Psoas muscle (tissue), 8 donors: ENCODE measurements around the gene MAGEA8. TPM values are rescaled to one million over a fixed set of nuclear protein-coding genes. Genes with fewer than 3 reads are reported as not detected.

Experiments used
- ATAC-seq, 4 donors: fragments of 200-7000 bp; cut with Tn5 transposase; one replicate each; pipeline ENCODE4 v1.9.1; 2020; ENCODE audit warnings: moderate library complexity in 3 of 4, mild to moderate bottlenecking in 2 of 4
- DNase-seq, 2 donors: peaks; one replicate each; pipeline ENCODE4 v3.0.0-alpha.2; 2020
- H3K27ac ChIP-seq: fragments of 200-600 bp; one replicate; pipeline ENCODE4 v1.8.0; 2022
- H3K27me3 ChIP-seq, 3 donors: fragments of 200-600 bp in 1 of 3; one replicate each; pipeline versions ENCODE4 v1.6.1 to v1.8.0; 2013 to 2022; ENCODE audit warnings: low read length in 2 of 3, mild to moderate bottlenecking in 2 of 3, moderate library complexity in 1 of 3; ENCODE audit not compliant: insufficient read depth in 3 of 3
- H3K36me3 ChIP-seq, 2 donors: fragments of 200-600 bp in 1 of 2; one replicate each; pipeline versions ENCODE4 v1.6.1 to v1.8.0; 2013 to 2022; ENCODE audit warnings: low read depth in 1 of 2, mild to moderate bottlenecking in 1 of 2, moderate library complexity in 1 of 2; ENCODE audit not compliant: insufficient read depth in 1 of 2
- H3K4me1 ChIP-seq: fragments of 200-600 bp; one replicate; pipeline ENCODE4 v1.8.0; 2022
- H3K4me3 ChIP-seq: fragments of 200-600 bp; one replicate; pipeline ENCODE4 v1.8.0; 2022; ENCODE audit warnings: mild to moderate bottlenecking
- H3K9me3 ChIP-seq: fragments of 200-600 bp; one replicate; pipeline ENCODE4 v1.8.0; 2022
- CTCF ChIP-seq: fragments of 200-600 bp; IDR thresholded peaks from one replicate; pipeline ENCODE4 v1.8.0; 2022; ENCODE audit warnings: antibody characterized with exemption
- WGBS, 3 donors: extraction: QIAGEN DNeasy Blood & Tissue Kit; methylation state at CpG; one replicate each; pipeline versions ENCODE4 v1.1.6 to v1.1.7; 2013; 5-methylcytosine and 5-hydroxymethylcytosine counted together
- intact Hi-C, 2 donors: fragments of 100-400 bp; cut with DNase I; formaldehyde crosslinking; loops; one replicate each; pipeline versions ENCODE4 v1.11.0 to v1.14.2; 2022
- polyA plus RNA-seq, 3 donors: library from polyadenylated mRNA; stranded (reverse); fragments of 200-250 nt; gene quantifications; one replicate each; pipeline ENCODE4 v1.2.3, GENCODE V29; 2013
- total RNA-seq, 4 donors: library from RNA; stranded (reverse); fragmentation: NEBNext Ultra II Directional in 2 of 4; extraction: Animal tissue kit (Norgen Biotek cat#: 25700) in 2 of 4; gene quantifications; one replicate each; pipeline versions ENCODE4 v1.2.1 to v1.2.4, GENCODE V29; 2021 to 2023
- donor health status: healthy with polysubstance abuse.
- donor health status: DM: no; HTN: no; CAD: no; lungs with moderate emphysema.
- donor health status: Bipolar disorder and iron deficiency.
- donor health status: healthy.
- donor health status: DM: yes; HTN: yes; CAD: no.
- donor health status: DM: no; HTN: no; CAD: no.
- donor health status: DM: no; HTN: no; CAD: no.
- donor health status: DM: yes; HTN: yes; CAD: no.

The MAGEA8 gene
- total and polyA plus RNA-seq, 7 donors = not detected

- Histone ChIP-seq H3K9me3 (no peaks in the 10 kb centered on the region), H3K27me3 (peaks cover 0 to 7% (median 0%) of the 10 kb centered on the region in 3 donors), H3K4me1 (no peaks in the 10 kb centered on the region), H3K4me3 (no peak overlapping the region), H3K36me3 (no peaks in the 10 kb centered on the region), H3K27ac (no peak overlapping the region)
- WGBS, 3 donors = 84 to 98% (median 92%) methylated on average over 2 of the region's 2 CpGs
- DNase-seq (no peak), ATAC-seq (no peak)
- TF ChIP-seq CTCF = no peak
- intact Hi-C loops = no loop called here
Measured at GRCh38 chrX:149841929-149842328, 39.1 kb upstream of the MAGEA8 start.

GRCh38 chrX:149845385-149845784 is 35.6 kb upstream of the MAGEA8 start:
- intact Hi-C loops = no loop called here
- Histone ChIP-seq H3K27me3 (peaks cover 0 to 7% (median 0%) of the 10 kb centered on the region in 3 donors), H3K36me3 (no peaks in the 10 kb centered on the region), H3K27ac (no peak overlapping the region), H3K9me3 (no peaks in the 10 kb centered on the region), H3K4me3 (no peak overlapping the region), H3K4me1 (no peaks in the 10 kb centered on the region)
- DNase-seq (no peak), ATAC-seq (no peak)
- WGBS, 3 donors = 81 to 86% (median 81%) methylated on average over 1 of the region's 1 CpG
- no peak for TF ChIP-seq CTCF

- H3K4me1 ChIP-seq = no peaks in the 10 kb centered on the region
- H3K27me3 ChIP-seq = peaks cover 0 to 7% (median 0%) of the 10 kb centered on the region in 3 donors
- ATAC-seq (no peak), DNase-seq (no peak)
- WGBS, 3 donors = 73 to 77% (median 76%) methylated on average over 3 of the region's 3 CpGs
- no peak overlapping the region for H3K27ac ChIP-seq
- H3K4me3 ChIP-seq = no peak overlapping the region
- intact Hi-C loops = no loop called here
- no peaks in the 10 kb centered on the region for H3K36me3 ChIP-seq
- no peak for TF ChIP-seq CTCF
- no peaks in the 10 kb centered on the region for H3K9me3 ChIP-seq
Measured at GRCh38 chrX:149846789-149847188, 34.2 kb upstream of the MAGEA8 start.

DNA sequence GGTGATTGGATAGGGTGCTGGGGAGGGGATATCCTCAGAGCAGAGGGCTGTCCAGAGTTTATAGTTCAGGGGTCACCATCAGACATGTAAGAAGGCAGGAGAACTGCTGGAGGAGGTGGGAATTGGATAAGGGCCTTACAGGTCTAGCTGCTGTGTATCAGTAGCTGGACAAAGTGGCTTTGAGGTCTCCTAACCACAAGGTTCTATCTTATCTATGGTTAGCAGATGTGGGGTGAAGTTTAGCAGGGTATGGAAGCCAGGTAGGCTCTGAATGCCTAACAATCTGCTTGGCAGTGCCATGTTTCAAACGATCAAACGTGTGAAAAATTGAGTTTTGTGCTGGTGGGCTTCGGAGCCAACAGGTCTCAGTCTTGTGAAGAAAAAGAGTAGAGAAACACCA is 32.1 kb upstream of the MAGEA8 start:
- WGBS, 3 donors = 77 to 93% (median 85%) methylated on average over 3 of the region's 3 CpGs
- DNase-seq (no peak), ATAC-seq (no peak)
- no peaks in the 10 kb centered on the region for H3K36me3 ChIP-seq
- H3K27me3 ChIP-seq = peaks cover 0 to 4% (median 0%) of the 10 kb centered on the region in 3 donors
- TF ChIP-seq CTCF = no peak
- H3K4me1 ChIP-seq = no peaks in the 10 kb centered on the region
- no peak overlapping the region for H3K4me3 ChIP-seq
- intact Hi-C loops = no loop called here
- no peaks in the 10 kb centered on the region for H3K9me3 ChIP-seq
- no peak overlapping the region for H3K27ac ChIP-seq

- no peaks in the 10 kb centered on the region for H3K36me3 ChIP-seq
- intact Hi-C loops = no loop called here
- H3K27ac ChIP-seq = no peak overlapping the region
- no peak overlapping the region for H3K4me3 ChIP-seq
- ATAC-seq = no peak
- H3K9me3 ChIP-seq = no peaks in the 10 kb centered on the region
- WGBS, 3 donors = 59 to 86% (median 82%) methylated on average over 2 of the region's 2 CpGs
- no peaks in the 10 kb centered on the region for H3K27me3 ChIP-seq
- TF ChIP-seq CTCF = no peak
- no peak for DNase-seq
- H3K4me1 ChIP-seq = no peaks in the 10 kb centered on the region
Measured at GRCh38 chrX:149849787-149850186, 31.2 kb upstream of the MAGEA8 start.
